T-helper 17 cell (primary cell): Measurements from ENCODE around the gene NAGPA. TPM values are rescaled to one million over a fixed set of nuclear protein-coding genes. Genes with fewer than 3 reads are reported as not detected.

Source experiments
- ATAC-seq: fragments of 150-1000 bp; cut with Tn5 transposase; 2 replicates; pipeline ENCODE4 v1.10.0; 2021; ENCODE audit warnings: mild to moderate bottlenecking, moderate library complexity
- DNase-seq, 3 donors: peaks; one replicate each; pipeline versions ENCODE4 v3.0.0 to v3.0.0-alpha.2; 2020 to 2021
- H3K9me3 ChIP-seq: one replicate; pipeline ENCODE4 v1.7.0; 2013; ENCODE audit warnings: low read length, mild to moderate bottlenecking; ENCODE audit not compliant: control insufficient read depth, poor library complexity, severe bottlenecking
- H3K27ac Mint-ChIP-seq: one replicate; pipeline ENCODE4 v1.8.0; 2022; ENCODE audit warnings: mild to moderate bottlenecking, moderate library complexity, mixed read lengths
- H3K27me3 Mint-ChIP-seq: one replicate; pipeline ENCODE4 v1.8.0; 2022; ENCODE audit warnings: mixed read lengths
- H3K36me3 Mint-ChIP-seq: one replicate; pipeline ENCODE4 v1.8.0; 2022; ENCODE audit warnings: low read depth, mixed read lengths
- H3K4me1 Mint-ChIP-seq: one replicate; pipeline ENCODE4 v1.8.0; 2022; ENCODE audit warnings: mild to moderate bottlenecking, mixed read lengths
- H3K4me3 Mint-ChIP-seq: one replicate; pipeline ENCODE4 v1.8.0; 2022; ENCODE audit warnings: mild to moderate bottlenecking, moderate library complexity, mixed read lengths
- total RNA-seq, 4 donors: library from RNA in 2 of 4; stranded (reverse) in 2 of 4; gene quantifications; one replicate each; pipeline ENCODE4 v1.2.3 and lab custom pipeline; 2022 to 2026

The NAGPA gene
- total RNA-seq, 2 donors from 2014 or later = 25.8 to 36.1 TPM

GRCh38 chr16:5002699-5003143 is 31.0 kb downstream of the NAGPA start:
- ATAC-seq = no peak
- Mint-ChIP-seq H3K4me3 (no peak overlapping the region), H3K27ac (no peak overlapping the region), H3K36me3 (no peaks in the 10 kb centered on the region), H3K4me1 (peaks cover 2% of the 10 kb centered on the region), H3K27me3 (peaks cover 42% of the 10 kb centered on the region)
- DNase-seq = no peak
- no peaks in the 10 kb centered on the region for H3K9me3 ChIP-seq

GRCh38 chr16:5001986-5002385 is 31.7 kb downstream of the NAGPA start:
- ATAC-seq = no peak
- no peak overlapping the region for H3K4me3 Mint-ChIP-seq

GRCh38 chr16:5001571-5001970 is 32.2 kb downstream of the NAGPA start:
- H3K9me3 ChIP-seq = no peaks in the 10 kb centered on the region
- Mint-ChIP-seq H3K27ac (no peak overlapping the region), H3K36me3 (no peaks in the 10 kb centered on the region), H3K27me3 (peaks cover 43% of the 10 kb centered on the region), H3K4me1 (peaks cover 2% of the 10 kb centered on the region), H3K4me3 (no peak overlapping the region)
- DNase-seq (no peak), ATAC-seq (no peak)

More at GRCh38 chr16:5001986-5002385, 31.7 kb downstream of the NAGPA start:
- Mint-ChIP-seq H3K27me3 (peaks cover 42% of the 10 kb centered on the region), H3K27ac (no peak overlapping the region), H3K36me3 (no peaks in the 10 kb centered on the region), H3K4me1 (peaks cover 2% of the 10 kb centered on the region)
- DNase-seq = no peak
- H3K9me3 ChIP-seq = no peaks in the 10 kb centered on the region

- Mint-ChIP-seq H3K27me3 (peaks cover 52% of the 10 kb centered on the region), H3K27ac (no peak overlapping the region), H3K4me3 (no peak overlapping the region), H3K36me3 (no peaks in the 10 kb centered on the region), H3K4me1 (peaks cover 2% of the 10 kb centered on the region)
- ATAC-seq (no peak), DNase-seq (no peak)
- no peaks in the 10 kb centered on the region for H3K9me3 ChIP-seq
These were observed 33.1 kb downstream of the NAGPA start for GRCh38 chr16:5000573-5001001.

- Mint-ChIP-seq H3K4me1 (no peaks in the 10 kb centered on the region), H3K27me3 (peaks cover 58% of the 10 kb centered on the region), H3K36me3 (peaks cover 2% of the 10 kb centered on the region), H3K4me3 (no peak overlapping the region), H3K27ac (peak overlapping the region; percentile 79)
- DNase-seq (no peak), ATAC-seq (no peak)
- no peaks in the 10 kb centered on the region for H3K9me3 ChIP-seq
These were observed 38.9 kb downstream of the NAGPA start for GRCh38 chr16:4994719-4995434.

GRCh38 chr16:4991754-4992153 is 42.0 kb downstream of the NAGPA start:
- Mint-ChIP-seq H3K4me1 (no peaks in the 10 kb centered on the region), H3K36me3 (peaks cover 3% of the 10 kb centered on the region), H3K27me3 (peaks cover 46% of the 10 kb centered on the region)

GRCh38 chr16:4990415-4990814 is 43.3 kb downstream of the NAGPA start:
- peaks cover 34% of the 10 kb centered on the region for H3K27me3 Mint-ChIP-seq
- H3K36me3 Mint-ChIP-seq = peaks cover 3% of the 10 kb centered on the region
- H3K4me3 Mint-ChIP-seq = no peak overlapping the region
- no peak overlapping the region for H3K27ac Mint-ChIP-seq
- no peak for DNase-seq
- ATAC-seq = no peak
- no peaks in the 10 kb centered on the region for H3K9me3 ChIP-seq
- H3K4me1 Mint-ChIP-seq = no peaks in the 10 kb centered on the region

More at GRCh38 chr16:4991754-4992153, 42.0 kb downstream of the NAGPA start:
- ATAC-seq = no peak
- no peak overlapping the region for H3K27ac Mint-ChIP-seq
- H3K4me3 Mint-ChIP-seq = no peak overlapping the region
- H3K9me3 ChIP-seq = no peaks in the 10 kb centered on the region
- DNase-seq = no peak

GRCh38 chr16:4989391-4990006 is 44.2 kb downstream of the NAGPA start:
- Mint-ChIP-seq H3K27me3 (peaks cover 25% of the 10 kb centered on the region), H3K27ac (no peak overlapping the region), H3K36me3 (peaks cover 2% of the 10 kb centered on the region), H3K4me1 (no peaks in the 10 kb centered on the region), H3K4me3 (no peak overlapping the region)
- DNase-seq = no peak
- no peak for ATAC-seq
- H3K9me3 ChIP-seq = no peaks in the 10 kb centered on the region

GRCh38 chr16:4988647-4989046 is 45.1 kb downstream of the NAGPA start:
- ATAC-seq = no peak
- H3K4me1 Mint-ChIP-seq = no peaks in the 10 kb centered on the region
- no peak for DNase-seq
- H3K4me3 Mint-ChIP-seq = no peak overlapping the region
- no peak overlapping the region for H3K27ac Mint-ChIP-seq
- H3K9me3 ChIP-seq = no peaks in the 10 kb centered on the region
- H3K36me3 Mint-ChIP-seq = peaks cover 2% of the 10 kb centered on the region
- H3K27me3 Mint-ChIP-seq = peaks cover 21% of the 10 kb centered on the region

GRCh38 chr16:4987580-4988374 is 46.0 kb downstream of the NAGPA start:
- ATAC-seq = no peak
- H3K4me1 Mint-ChIP-seq = no peaks in the 10 kb centered on the region

GRCh38 chr16:4987250-4987579 is 46.5 kb downstream of the NAGPA start:
- Mint-ChIP-seq H3K27me3 (peaks cover 19% of the 10 kb centered on the region), H3K27ac (no peak overlapping the region), H3K4me3 (no peak overlapping the region), H3K36me3 (peaks cover 2% of the 10 kb centered on the region), H3K4me1 (no peaks in the 10 kb centered on the region)
- ATAC-seq (no peak), DNase-seq (no peak)
- no peaks in the 10 kb centered on the region for H3K9me3 ChIP-seq

More at GRCh38 chr16:4987580-4988374, 46.0 kb downstream of the NAGPA start:
- Mint-ChIP-seq H3K27me3 (peaks cover 21% of the 10 kb centered on the region), H3K27ac (no peak overlapping the region), H3K4me3 (no peak overlapping the region), H3K36me3 (peaks cover 2% of the 10 kb centered on the region)
- DNase-seq = no peak
- no peaks in the 10 kb centered on the region for H3K9me3 ChIP-seq

GRCh38 chr16:4984174-4984990 is 49.4 kb downstream of the NAGPA start:
- peaks cover 17% of the 10 kb centered on the region for H3K27me3 Mint-ChIP-seq
- no peak overlapping the region for H3K27ac Mint-ChIP-seq
- H3K9me3 ChIP-seq = no peaks in the 10 kb centered on the region
- no peak overlapping the region for H3K4me3 Mint-ChIP-seq
- ATAC-seq = no peak
- no peaks in the 10 kb centered on the region for H3K36me3 Mint-ChIP-seq
- DNase-seq = no peak
- H3K4me1 Mint-ChIP-seq = no peaks in the 10 kb centered on the region
